HG03520 (cell line): ENCODE data around the gene ALPI.
"Not testable (repeated sequence)": the region's sequence is repeated elsewhere in the genome, so short reads cannot be mapped to it uniquely, and the experiment has no call there.

ENCODE experiments used
- ATAC-seq: cut with Tn5 transposase; IDR thresholded peaks from one replicate; pipeline ENCODE4 v1.9.1; 2021; ENCODE audit warnings: mild to moderate bottlenecking, moderate library complexity; ENCODE audit not compliant: unreplicated experiment

Gene ALPI

GRCh38 chr2:232455426-232456255 lies at the start of gene ALPI:
ALPI (plus strand) TSS chr2:232456153; CDS start chr2:232456200, 47 bp downstream.
- no peak for ATAC-seq

GRCh38 chr2:232406556-232407310 lies 49.2 kb upstream of the ALPI start, which contains the start of gene ALPG:
ALPG (plus strand) TSS chr2:232406844; CDS start chr2:232406895, 51 bp downstream.
- ATAC-seq, result no peak

- ATAC-seq, result not testable (repeated sequence)
These were observed 48.4 kb upstream of the ALPI start for GRCh38 chr2:232407428-232408150.

GRCh38 chr2:232408269-232408668 lies 47.7 kb upstream of the ALPI start:
- ATAC-seq, result not testable (repeated sequence)

- ATAC-seq, result not testable (repeated sequence)
These were observed 46.3 kb upstream of the ALPI start for GRCh38 chr2:232409617-232410016.

- ATAC-seq, result no peak
These were observed 45.6 kb upstream of the ALPI start for GRCh38 chr2:232410238-232410900.

- ATAC-seq, result no peak
These were observed 43.9 kb upstream of the ALPI start for GRCh38 chr2:232411901-232412629.

GRCh38 chr2:232412986-232413385 lies 43.0 kb upstream of the ALPI start:
- no peak for ATAC-seq

GRCh38 chr2:232415138-232415690 lies 40.7 kb upstream of the ALPI start:
- no peak for ATAC-seq

GRCh38 chr2:232415736-232416520 lies 40.0 kb upstream of the ALPI start:
- no peak for ATAC-seq

- no peak for ATAC-seq
These were observed 39.2 kb upstream of the ALPI start for GRCh38 chr2:232416521-232417470.

GRCh38 chr2:232417489-232417888 lies 38.5 kb upstream of the ALPI start:
- no peak for ATAC-seq

- no peak for ATAC-seq
These were observed 37.9 kb upstream of the ALPI start for GRCh38 chr2:232418056-232418455.

- no peak for ATAC-seq
These were observed 37.3 kb upstream of the ALPI start for GRCh38 chr2:232418466-232419244.

GRCh38 chr2:232419245-232420072 lies 36.5 kb upstream of the ALPI start:
- ATAC-seq, result no peak

- no peak for ATAC-seq
These were observed 35.9 kb upstream of the ALPI start for GRCh38 chr2:232420073-232420454.
